WTC11 (cell line): ENCODE results near the gene SMIM26. TPM values are rescaled to one million over a fixed set of nuclear protein-coding genes. Genes with fewer than 3 reads are reported as not detected.

Experiments used
- ATAC-seq: fragments of 200-7000 bp; cut with Tn5 transposase; 2 replicates; pipeline ENCODE4 v1.10.0; 2021; ENCODE audit warnings: mild to moderate bottlenecking, moderate library complexity
- CTCF ChIA-PET: fragments of 300-600 bp; sonication (Branson Sonifier 250); formaldehyde crosslinking; loops from one replicate; lab custom pipeline; 2021; ENCODE audit warnings: antibody characterized with exemption; lab: Charles Lee
- POLR2A ChIA-PET: fragments of 350-600 bp; sonication (Branson Sonifier 250); formaldehyde crosslinking; loops from one replicate; lab custom pipeline; 2021; ENCODE audit warnings: antibody characterized with exemption; lab: Charles Lee
- DNase-seq: peaks from one replicate; pipeline ENCODE4 v3.0.0; 2021; ENCODE audit warnings: low spot score
- H3K27ac Mint-ChIP-seq: 2 replicates; pipeline ENCODE4 v1.8.0; 2021; ENCODE audit warnings: mixed read lengths
- H3K27me3 Mint-ChIP-seq: 2 replicates; pipeline ENCODE4 v1.8.0; 2021; ENCODE audit warnings: low read depth, mild to moderate bottlenecking, moderate library complexity, mixed read lengths
- H3K36me3 Mint-ChIP-seq: 2 replicates; pipeline ENCODE4 v1.8.0; 2021; ENCODE audit warnings: mixed read lengths
- H3K4me1 Mint-ChIP-seq: 2 replicates; pipeline ENCODE4 v1.8.0; 2022; ENCODE audit warnings: mixed read lengths
- H3K4me3 Mint-ChIP-seq: 2 replicates; pipeline ENCODE4 v1.8.0; 2021; ENCODE audit warnings: mild to moderate bottlenecking, moderate library complexity, mixed read lengths
- H3K9me3 Mint-ChIP-seq: 2 replicates; pipeline ENCODE4 v1.8.0; 2021; ENCODE audit warnings: mixed read lengths
- ATF1 ChIP-seq: sonication (generic); formaldehyde crosslinking; IDR thresholded peaks from 2 replicates; pipeline ENCODE4 v1.8.1; 2023; ENCODE audit warnings: mild to moderate bottlenecking, moderate library complexity, missing genetic modification reagents
- CBFB ChIP-seq: sonication (generic); formaldehyde crosslinking; IDR thresholded peaks from 2 replicates; pipeline ENCODE4 v1.8.1; 2022; ENCODE audit warnings: mild to moderate bottlenecking, low read depth, missing genetic modification reagents
- CDX4 ChIP-seq: fragments of 250-450 bp; sonication (Bioruptor Pico); IDR thresholded peaks from 2 replicates; pipeline ENCODE4 v1.9.0; 2021; ENCODE audit warnings: moderate library complexity, mild to moderate bottlenecking, inconsistent platforms, borderline replicate concordance
- CREB1 ChIP-seq: sonication (generic); formaldehyde crosslinking; IDR thresholded peaks from 2 replicates; pipeline ENCODE4 v1.8.0; 2023; ENCODE audit warnings: mild to moderate bottlenecking, missing genetic modification reagents
- CREM ChIP-seq: sonication (generic); formaldehyde crosslinking; IDR thresholded peaks from 2 replicates; pipeline ENCODE4 v1.8.1; 2022; ENCODE audit warnings: mild to moderate bottlenecking, missing genetic modification reagents, moderate library complexity
- CTCF ChIP-seq: fragments of 200-600 bp; IDR thresholded peaks from 2 replicates; pipeline ENCODE4 v1.8.0; 2022; ENCODE audit warnings: antibody characterized with exemption
- E2F4 ChIP-seq: sonication (generic); formaldehyde crosslinking; IDR thresholded peaks from 2 replicates; pipeline ENCODE4 v1.8.1; 2022; ENCODE audit warnings: low read depth, mild to moderate bottlenecking, moderate library complexity, missing genetic modification reagents, borderline replicate concordance
- FOXP1 ChIP-seq: sonication (generic); formaldehyde crosslinking; IDR thresholded peaks from 2 replicates; pipeline ENCODE4 v1.8.0; 2022; ENCODE audit warnings: missing genetic modification reagents, mild to moderate bottlenecking, moderate library complexity, borderline replicate concordance
- GRHL2 ChIP-seq: fragments of 250-450 bp; sonication (Bioruptor Pico); IDR thresholded peaks from 2 replicates; pipeline ENCODE4 v1.8.0; 2022; ENCODE audit warnings: mild to moderate bottlenecking, moderate library complexity; ENCODE audit not compliant: insufficient replicate concordance, severe bottlenecking
- GTF2I ChIP-seq: fragments of 250-450 bp; sonication (Bioruptor Pico); conservative IDR thresholded peaks from 2 replicates; pipeline ENCODE4 v1.4.0; 2021; ENCODE audit warnings: mild to moderate bottlenecking
- HMGA2 ChIP-seq: fragments of 250-450 bp; sonication (Bioruptor Pico); IDR thresholded peaks from 2 replicates; pipeline ENCODE4 v1.4.0; 2021; ENCODE audit warnings: mild to moderate bottlenecking, moderate library complexity
- HMGXB4 ChIP-seq: sonication (generic); formaldehyde crosslinking; IDR thresholded peaks from 2 replicates; pipeline ENCODE4 v1.8.1; 2023; ENCODE audit warnings: mild to moderate bottlenecking, moderate library complexity, missing genetic modification reagents
- IRF1 ChIP-seq: sonication (generic); formaldehyde crosslinking; IDR thresholded peaks from 2 replicates; pipeline ENCODE4 v1.8.0; 2023; ENCODE audit warnings: missing genetic modification reagents
- JAZF1 ChIP-seq: fragments of 250-450 bp; sonication (Bioruptor Pico); IDR thresholded peaks from 2 replicates; pipeline ENCODE4 v1.9.0; 2021; ENCODE audit warnings: moderate library complexity, mild to moderate bottlenecking, inconsistent platforms
- JUN ChIP-seq: sonication (generic); formaldehyde crosslinking; IDR thresholded peaks from 2 replicates; pipeline ENCODE4 v1.8.0; 2023; ENCODE audit warnings: mild to moderate bottlenecking, missing genetic modification reagents
- MYBL2 ChIP-seq: sonication (generic); formaldehyde crosslinking; IDR thresholded peaks from 2 replicates; pipeline ENCODE4 v1.8.1; 2023; ENCODE audit warnings: mild to moderate bottlenecking, moderate library complexity, missing genetic modification reagents
- NR3C1 ChIP-seq: sonication (generic); formaldehyde crosslinking; conservative IDR thresholded peaks from 2 replicates; pipeline ENCODE4 v1.8.1; 2023; ENCODE audit warnings: low read depth, mild to moderate bottlenecking, missing genetic modification reagents
- PREB ChIP-seq: sonication (generic); formaldehyde crosslinking; IDR thresholded peaks from 2 replicates; pipeline ENCODE4 v1.8.1; 2022; ENCODE audit warnings: mild to moderate bottlenecking, missing genetic modification reagents, moderate library complexity, borderline replicate concordance
- RELA ChIP-seq: sonication (generic); formaldehyde crosslinking; IDR thresholded peaks from 2 replicates; pipeline ENCODE4 v1.8.1; 2022; ENCODE audit warnings: missing genetic modification reagents, mild to moderate bottlenecking, borderline replicate concordance
- SMAD4 ChIP-seq: sonication (generic); formaldehyde crosslinking; IDR thresholded peaks from 2 replicates; pipeline ENCODE4 v1.8.0; 2022; ENCODE audit warnings: mild to moderate bottlenecking, missing genetic modification reagents
- SP1 ChIP-seq: sonication (generic); formaldehyde crosslinking; conservative IDR thresholded peaks from 2 replicates; pipeline ENCODE4 v1.8.1; 2022; ENCODE audit warnings: missing genetic modification reagents
- TEAD4 ChIP-seq: sonication (generic); formaldehyde crosslinking; IDR thresholded peaks from 2 replicates; pipeline ENCODE4 v1.8.0; 2022; ENCODE audit warnings: mild to moderate bottlenecking, missing genetic modification reagents
- TP53 ChIP-seq: sonication (generic); formaldehyde crosslinking; IDR thresholded peaks from 2 replicates; pipeline ENCODE4 v1.8.1; 2023; ENCODE audit warnings: mild to moderate bottlenecking, missing genetic modification reagents
- ZNF138 ChIP-seq: sonication (generic); formaldehyde crosslinking; conservative IDR thresholded peaks from 2 replicates; pipeline ENCODE4 v1.8.1; 2022; ENCODE audit warnings: mild to moderate bottlenecking, moderate library complexity, missing genetic modification reagents
- ZNF219 ChIP-seq: sonication (generic); formaldehyde crosslinking; IDR thresholded peaks from 2 replicates; pipeline ENCODE4 v1.8.0; 2023; ENCODE audit warnings: missing genetic modification reagents, mild to moderate bottlenecking, borderline replicate concordance
- ZNF317 ChIP-seq: sonication (generic); formaldehyde crosslinking; IDR thresholded peaks from 2 replicates; pipeline ENCODE4 v1.8.1; 2023; ENCODE audit warnings: low read depth, mild to moderate bottlenecking, moderate library complexity, missing genetic modification reagents, borderline replicate concordance
- ZNF416 ChIP-seq: fragments of 250-450 bp; sonication (Bioruptor Pico); IDR thresholded peaks from 2 replicates; pipeline ENCODE4 v1.9.0; 2021; ENCODE audit warnings: mild to moderate bottlenecking, inconsistent platforms
- ZNF423 ChIP-seq: fragments of 250-450 bp; sonication (Bioruptor Pico); IDR thresholded peaks from 2 replicates; pipeline ENCODE4 v2.1.2; 2022; ENCODE audit warnings: mild to moderate bottlenecking, moderate library complexity
- ZSCAN18 ChIP-seq: fragments of 250-450 bp; sonication (Bioruptor Pico); IDR thresholded peaks from 2 replicates; pipeline ENCODE4 v2.1.2; 2022; ENCODE audit warnings: mild to moderate bottlenecking, moderate library complexity
- total RNA-seq: library from RNA; stranded (reverse); gene quantifications from 3 replicates; pipeline ENCODE4 v1.2.3, GENCODE V29; 2021

Gene SMIM26
- total RNA-seq, 1 experiment from 2014 or later: 71.9 TPM

DNA sequence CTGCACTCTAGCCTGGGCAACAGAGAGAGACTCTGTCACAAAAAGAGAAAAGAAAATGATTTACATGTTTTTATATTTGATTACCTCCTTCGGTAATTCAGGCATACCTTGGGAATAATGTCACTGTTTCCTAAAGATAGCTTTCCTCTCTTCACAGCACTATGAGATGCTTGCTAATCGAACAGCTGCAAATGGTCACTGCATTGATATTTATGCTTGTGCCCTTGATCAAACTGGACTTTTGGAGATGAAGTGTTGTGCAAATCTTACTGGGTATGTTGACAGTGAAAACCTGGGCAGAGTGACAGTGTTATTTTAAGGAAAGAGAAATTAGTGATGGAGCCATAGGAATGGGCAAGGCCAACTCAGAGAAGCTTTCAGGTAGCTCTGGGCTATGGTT, 39.9 kb upstream of the SMIM26 start:
- ATAC-seq (no peak), DNase-seq (no peak)
- Mint-ChIP-seq H3K9me3 (no peaks in the 10 kb centered on the region), H3K27ac (no peak overlapping the region), H3K4me3 (no peak overlapping the region), H3K27me3 (no peaks in the 10 kb centered on the region), H3K4me1 (no peaks in the 10 kb centered on the region), H3K36me3 (peaks cover 80% of the 10 kb centered on the region)
- CTCF ChIA-PET: no interaction called here
- POLR2A ChIA-PET: no interaction called here
- TF ChIP-seq TEAD4 (no peak), ZSCAN18 (CRISPR knock-in tag) (no peak), JUN (no peak), CREM (CRISPR knock-in tag) (no peak), CTCF (no peak), RELA (CRISPR knock-in tag) (no peak), NR3C1 (CRISPR knock-in tag) (no peak), E2F4 (CRISPR knock-in tag) (no peak), ATF1 (no peak), JAZF1 (no peak), ZNF138 (CRISPR knock-in tag) (no peak), ZNF317 (CRISPR knock-in tag) (no peak), CBFB (no peak), GRHL2 (CRISPR knock-in tag) (no peak), ZNF423 (no peak), HMGXB4 (CRISPR knock-in tag) (no peak), HMGA2 (CRISPR knock-in tag) (no peak), ZNF416 (CRISPR knock-in tag) (no peak), SP1 (CRISPR knock-in tag) (no peak)

- ChIA-PET POLR2A (no interaction called here), CTCF (no interaction called here)
- Mint-ChIP-seq H3K4me1 (no peaks in the 10 kb centered on the region), H3K9me3 (no peaks in the 10 kb centered on the region), H3K27ac (no peak overlapping the region), H3K4me3 (no peak overlapping the region), H3K36me3 (peaks cover 85% of the 10 kb centered on the region), H3K27me3 (no peaks in the 10 kb centered on the region)
- DNase-seq (no peak), ATAC-seq (no peak)
- TF ChIP-seq FOXP1 (CRISPR knock-in tag) (no peak), PREB (no peak), ZNF219 (CRISPR knock-in tag) (no peak), TEAD4 (no peak), ZSCAN18 (CRISPR knock-in tag) (no peak), MYBL2 (CRISPR knock-in tag) (no peak), GTF2I (no peak), IRF1 (CRISPR knock-in tag) (no peak), CDX4 (CRISPR knock-in tag) (no peak), CREB1 (no peak), SMAD4 (no peak), TP53 (CRISPR knock-in tag) (no peak)
These were observed 39.4 kb upstream of the SMIM26 start for GRCh38 chr20:18527836-18528235.
